ENCODE measurements around the gene NSA2.

The NSA2 gene

DNA sequence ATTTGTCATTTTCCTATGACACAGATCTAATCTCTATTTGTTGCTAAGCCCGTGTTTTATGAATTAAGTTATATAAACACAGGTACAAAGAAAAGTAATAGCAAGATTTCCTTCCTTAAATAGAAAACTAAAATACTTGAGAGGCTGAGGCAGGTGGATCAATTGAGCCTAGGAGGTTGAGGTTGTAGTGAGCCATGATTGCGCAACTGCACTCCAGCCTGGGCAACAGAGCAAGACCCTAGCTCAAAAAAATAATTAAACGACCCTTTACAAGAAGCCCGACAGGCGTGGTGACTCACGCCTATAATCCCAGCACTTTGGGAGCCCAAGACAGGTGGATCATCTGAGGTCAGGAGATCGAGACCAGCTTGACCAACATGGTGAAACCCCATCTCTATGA is 62.4 kb downstream of the NSA2 start:
- Mint-ChIP-seq H3K9me3 (no peaks in the 10 kb centered on the region), H3K4me3 (no peak overlapping the region), H3K27me3 (ENCODE audit: low read depth) (no peaks in the 10 kb centered on the region), H3K36me3 (ENCODE audit: low read depth) (no peaks in the 10 kb centered on the region), H3K4me1 (no peaks in the 10 kb centered on the region), H3K27ac (no peak overlapping the region)
- TF ChIP-seq, protein P1, sequence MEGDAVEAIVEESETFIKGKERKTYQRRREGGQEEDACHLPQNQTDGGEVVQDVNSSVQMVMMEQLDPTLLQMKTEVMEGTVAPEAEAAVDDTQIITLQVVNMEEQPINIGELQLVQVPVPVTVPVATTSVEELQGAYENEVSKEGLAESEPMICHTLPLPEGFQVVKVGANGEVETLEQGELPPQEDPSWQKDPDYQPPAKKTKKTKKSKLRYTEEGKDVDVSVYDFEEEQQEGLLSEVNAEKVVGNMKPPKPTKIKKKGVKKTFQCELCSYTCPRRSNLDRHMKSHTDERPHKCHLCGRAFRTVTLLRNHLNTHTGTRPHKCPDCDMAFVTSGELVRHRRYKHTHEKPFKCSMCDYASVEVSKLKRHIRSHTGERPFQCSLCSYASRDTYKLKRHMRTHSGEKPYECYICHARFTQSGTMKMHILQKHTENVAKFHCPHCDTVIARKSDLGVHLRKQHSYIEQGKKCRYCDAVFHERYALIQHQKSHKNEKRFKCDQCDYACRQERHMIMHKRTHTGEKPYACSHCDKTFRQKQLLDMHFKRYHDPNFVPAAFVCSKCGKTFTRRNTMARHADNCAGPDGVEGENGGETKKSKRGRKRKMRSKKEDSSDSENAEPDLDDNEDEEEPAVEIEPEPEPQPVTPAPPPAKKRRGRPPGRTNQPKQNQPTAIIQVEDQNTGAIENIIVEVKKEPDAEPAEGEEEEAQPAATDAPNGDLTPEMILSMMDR (IDR thresholded peaks at IDR 0.05; ENCODE audit: unreplicated experiment in 3 of 3) = no peak
